ENCODE results near the gene EBLN1.

Gene EBLN1

GRCh38 chr10:22217842-22218241 is at the start of gene EBLN1:
EBLN1 (minus strand) TSS chr10:22218015; CDS start chr10:22209983, 8,032 bp downstream.
- no peak for DNase-seq (ENCODE audit: extremely low read depth in 1 of 2, low read depth in 1 of 2)

- DNase-seq (ENCODE audit: extremely low read depth in 1 of 2, low read depth in 1 of 2), result no peak
These were observed 48.2 kb upstream of the EBLN1 start for GRCh38 chr10:22265839-22266537.

GRCh38 chr10:22263106-22263505 is 45.3 kb upstream of the EBLN1 start:
- no peak for DNase-seq (ENCODE audit: extremely low read depth in 1 of 2, low read depth in 1 of 2)

DNA sequence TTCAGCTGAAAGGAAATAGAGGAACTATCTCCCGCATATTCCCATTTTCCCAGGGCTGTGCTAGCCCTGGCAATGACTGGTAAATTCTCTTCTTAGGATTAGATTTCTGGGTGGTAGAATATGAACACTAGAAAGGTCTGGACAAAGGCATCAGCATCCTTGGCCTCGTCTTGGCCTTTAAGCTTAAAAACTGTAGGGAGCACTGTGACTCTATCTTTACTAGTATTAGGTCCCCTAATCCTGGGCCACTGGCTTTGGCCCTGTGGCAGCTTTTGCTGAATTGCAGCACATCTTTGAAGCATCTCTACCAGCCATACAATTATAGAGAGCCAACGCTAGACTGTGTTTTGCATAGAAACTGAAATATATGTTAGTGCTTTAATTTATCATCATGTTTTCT is 41.5 kb upstream of the EBLN1 start:
- no peak for DNase-seq (ENCODE audit: extremely low read depth in 1 of 2, low read depth in 1 of 2)

GRCh38 chr10:22258471-22258870 is 40.7 kb upstream of the EBLN1 start:
- DNase-seq (ENCODE audit: extremely low read depth in 1 of 2, low read depth in 1 of 2), result no peak

- DNase-seq (ENCODE audit: extremely low read depth in 1 of 2, low read depth in 1 of 2), result peak in 1 of 2 donors; percentile 18
These were observed 35.7 kb upstream of the EBLN1 start for GRCh38 chr10:22253580-22253882.

DNA sequence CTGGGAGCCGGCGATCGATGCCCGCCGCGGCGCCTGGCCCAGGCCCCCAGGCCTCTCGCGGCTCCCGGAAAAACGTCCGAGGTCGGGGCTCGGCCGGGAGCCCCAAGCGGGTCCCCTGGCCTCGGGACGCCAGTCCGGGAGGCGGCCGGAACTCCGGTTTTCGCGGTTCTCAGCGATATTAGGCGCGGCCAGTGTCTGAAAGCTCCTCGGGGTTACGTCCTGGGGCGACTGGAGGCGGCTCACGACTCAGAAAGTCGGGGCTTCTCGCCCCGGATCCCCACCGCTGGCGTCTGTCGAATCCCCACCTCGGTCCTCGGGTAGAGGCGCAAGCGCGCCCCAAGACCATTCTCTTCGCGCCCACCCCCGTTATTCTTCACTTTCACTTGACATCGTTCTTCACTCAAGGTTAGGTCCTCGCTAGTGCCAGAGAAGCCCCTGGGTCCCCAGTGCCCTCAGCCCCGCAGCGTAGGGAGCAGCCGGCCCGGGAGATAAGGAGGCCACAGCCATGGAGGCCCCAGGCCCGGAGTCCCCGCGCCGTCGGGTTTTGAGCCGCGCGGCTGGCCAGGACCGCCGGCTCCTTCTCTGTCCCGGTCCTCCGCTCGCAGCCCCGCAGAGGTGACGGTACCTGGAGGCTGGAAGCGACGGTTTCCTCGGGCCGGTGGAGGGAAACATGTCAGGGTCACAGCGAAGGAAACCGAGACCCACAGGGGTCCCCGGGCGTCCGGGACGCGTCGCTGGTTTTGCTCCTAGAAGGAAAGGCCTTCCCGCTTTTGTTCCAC is 35.2 kb upstream of the EBLN1 start:
- DNase-seq (ENCODE audit: extremely low read depth in 1 of 2, low read depth in 1 of 2), result peak in 1 of 2 donors; percentile 5

DNA sequence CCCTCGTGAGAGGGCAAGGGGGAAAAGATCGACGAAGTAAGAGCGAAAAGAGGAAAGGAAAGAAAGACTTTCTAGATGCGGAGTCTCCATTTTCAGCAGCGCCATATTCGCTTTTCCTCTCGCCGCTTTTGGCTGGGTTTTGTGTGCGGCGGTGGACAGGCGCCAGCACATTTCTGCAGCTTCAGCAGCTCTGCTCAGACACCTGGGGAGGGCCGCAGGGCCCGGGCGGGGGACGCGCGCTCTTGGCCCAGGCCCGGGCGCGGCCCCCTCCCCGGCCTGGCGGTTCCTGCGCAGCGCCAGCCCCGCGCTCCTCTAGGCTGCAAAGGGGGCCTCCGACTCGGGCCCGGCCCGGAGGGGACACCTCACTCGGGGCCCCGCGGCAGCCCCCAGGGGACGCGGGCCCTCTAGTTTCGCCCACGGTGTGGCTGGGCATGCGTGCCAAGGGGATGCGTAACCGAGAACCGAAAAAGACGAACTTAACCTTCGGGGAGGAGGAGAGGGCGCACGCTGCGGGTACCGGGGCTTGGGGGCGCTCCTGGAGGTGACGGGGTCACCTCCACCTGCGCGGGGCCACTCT is 34.5 kb upstream of the EBLN1 start:
- DNase-seq (ENCODE audit: extremely low read depth in 1 of 2, low read depth in 1 of 2), result no peak

GRCh38 chr10:22251751-22252223 is 34.0 kb upstream of the EBLN1 start:
- DNase-seq (ENCODE audit: extremely low read depth in 1 of 2, low read depth in 1 of 2), result peak in 1 of 2 donors; percentile 51

GRCh38 chr10:22250897-22251660 is 33.3 kb upstream of the EBLN1 start:
- no peak for DNase-seq (ENCODE audit: extremely low read depth in 1 of 2, low read depth in 1 of 2)

GRCh38 chr10:22247636-22248035 is 29.8 kb upstream of the EBLN1 start:
- no peak for DNase-seq (ENCODE audit: extremely low read depth in 1 of 2, low read depth in 1 of 2)

DNA sequence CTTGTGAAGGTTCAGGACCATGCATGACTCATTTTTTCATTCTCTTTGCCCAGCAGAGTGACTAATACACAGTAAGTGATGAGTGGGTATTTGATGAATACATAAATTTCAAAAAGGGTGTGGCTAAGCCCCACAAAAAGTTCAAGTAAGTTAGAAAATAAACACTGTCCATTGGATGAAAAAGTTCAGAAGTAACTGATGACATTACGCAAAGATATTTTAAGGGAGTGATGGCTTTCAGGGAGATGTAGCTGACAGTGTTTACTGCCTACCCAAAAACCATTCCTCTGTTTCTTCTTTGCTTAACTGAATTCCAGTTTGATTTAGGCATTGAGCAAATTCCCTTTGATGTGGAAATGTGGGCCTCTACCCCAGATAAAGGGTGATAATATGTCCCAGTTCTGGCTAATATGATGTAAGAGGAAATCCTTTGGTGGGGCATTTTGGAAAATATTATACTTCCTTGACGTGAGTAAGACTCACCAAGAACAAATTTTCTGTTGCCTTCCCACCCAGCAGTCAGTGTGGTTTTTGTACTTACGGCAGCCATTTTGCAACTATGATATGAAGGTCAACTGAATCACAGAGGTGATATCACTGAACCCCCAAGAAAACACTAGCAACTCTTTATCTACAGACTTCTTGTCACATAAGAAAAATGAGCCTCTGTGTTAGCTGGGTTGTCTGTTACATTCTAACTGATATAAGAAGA is 29.0 kb upstream of the EBLN1 start:
- no peak for DNase-seq (ENCODE audit: extremely low read depth in 1 of 2, low read depth in 1 of 2)

GRCh38 chr10:22245567-22245966 is 27.8 kb upstream of the EBLN1 start:
- DNase-seq (ENCODE audit: extremely low read depth in 1 of 2, low read depth in 1 of 2), result no peak

DNA sequence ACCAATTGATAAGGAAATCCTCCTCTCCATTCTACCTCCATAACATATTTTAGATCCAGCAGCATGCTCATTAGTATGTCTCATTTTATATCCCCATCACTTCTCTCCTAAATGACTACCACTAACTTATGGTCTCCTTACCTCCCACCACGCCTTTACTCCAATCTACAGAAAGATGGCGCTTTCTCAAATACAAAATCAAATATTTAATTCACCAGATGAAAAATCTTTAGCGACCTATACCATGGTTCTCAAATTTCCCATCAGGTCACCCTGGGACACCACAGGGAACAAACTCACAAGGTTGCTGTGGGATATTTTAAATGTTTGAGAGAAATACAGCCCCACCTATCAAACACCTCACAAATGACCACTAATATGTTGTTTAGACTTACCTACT is 27.0 kb upstream of the EBLN1 start:
- DNase-seq (ENCODE audit: extremely low read depth in 1 of 2, low read depth in 1 of 2), result no peak

DNA sequence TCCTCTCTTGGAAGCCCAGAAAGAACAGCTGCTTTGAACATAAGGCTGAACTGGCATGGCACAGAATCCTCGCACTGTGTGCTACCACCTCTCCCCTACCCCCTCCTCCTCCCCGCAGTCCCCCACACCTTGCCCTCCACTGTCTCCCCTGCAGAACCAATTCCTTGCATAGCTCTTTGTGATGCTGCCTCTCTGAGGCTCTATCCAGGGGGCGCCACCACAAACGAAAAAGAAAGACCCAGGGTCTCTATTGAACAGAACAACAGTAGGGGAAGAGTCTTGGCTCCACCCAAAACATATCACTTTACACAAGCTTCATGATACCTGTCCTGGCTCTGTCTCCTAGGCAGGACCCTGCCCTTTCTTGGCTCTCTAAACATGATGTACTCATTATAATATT is 26.2 kb upstream of the EBLN1 start:
- no peak for DNase-seq (ENCODE audit: extremely low read depth in 1 of 2, low read depth in 1 of 2)

- DNase-seq (ENCODE audit: extremely low read depth in 1 of 2, low read depth in 1 of 2), result no peak
These were observed 25.5 kb upstream of the EBLN1 start for GRCh38 chr10:22243321-22243720.

- no peak for DNase-seq (ENCODE audit: extremely low read depth in 1 of 2, low read depth in 1 of 2)
These were observed 13.4 kb upstream of the EBLN1 start for GRCh38 chr10:22231260-22231659.

DNA sequence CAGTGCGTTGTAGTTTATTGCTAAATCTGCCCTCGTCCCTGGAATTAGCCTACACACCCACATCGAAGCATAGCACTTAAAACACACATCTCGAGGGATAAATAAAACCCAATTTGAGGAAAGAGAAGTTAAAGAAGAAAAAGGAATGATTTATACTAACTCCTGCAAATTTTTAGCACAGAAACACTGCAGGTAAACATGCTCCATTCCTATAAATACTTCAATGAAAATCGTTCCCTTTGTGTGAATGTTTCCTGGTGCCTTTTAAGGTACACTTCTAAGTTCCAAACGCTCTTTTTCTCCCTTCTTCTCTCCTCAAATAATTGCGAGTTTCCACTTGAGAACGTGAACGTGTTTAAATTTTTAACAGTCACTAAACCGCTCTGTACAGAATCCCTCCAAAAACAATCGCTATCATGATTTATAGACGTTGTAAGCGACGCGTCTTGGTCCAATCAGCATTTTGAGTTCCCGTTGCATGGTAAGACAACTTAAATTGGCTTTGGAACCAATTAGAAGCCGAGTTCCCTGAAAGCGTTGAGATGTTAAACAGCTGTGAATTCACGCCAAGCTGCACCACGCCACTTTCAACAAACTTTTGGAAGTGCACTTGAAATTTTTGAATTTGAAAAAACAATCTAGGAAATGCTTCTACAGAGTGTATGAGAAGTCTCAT is 12.5 kb upstream of the EBLN1 start:
- no peak for DNase-seq (ENCODE audit: extremely low read depth in 1 of 2, low read depth in 1 of 2)

DNA sequence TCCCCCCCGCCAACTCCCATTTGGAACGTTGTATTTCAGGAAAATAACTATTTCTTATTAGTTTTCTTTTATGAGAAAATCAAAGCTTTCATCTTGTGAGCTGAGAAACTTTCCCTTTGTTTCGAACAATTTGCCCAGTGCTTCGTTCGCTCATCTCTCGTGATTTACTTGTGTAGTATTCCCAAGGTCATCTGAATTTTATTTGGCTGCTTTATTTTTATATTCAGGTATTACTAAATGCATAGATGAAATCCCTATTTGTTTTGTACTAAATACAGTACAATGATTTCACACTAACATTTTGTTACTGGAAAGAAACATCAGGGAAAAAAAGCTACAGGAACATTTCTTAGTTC is 12.0 kb upstream of the EBLN1 start:
- DNase-seq (ENCODE audit: extremely low read depth in 1 of 2, low read depth in 1 of 2), result no peak

Measured in activated CD8-positive, alpha-beta memory T cell treated with anti-CD3 and anti-CD28 coated beads for 1 hour (primary cell).